Measurements from ENCODE around the gene CHCHD6. TPM values are rescaled to one million over a fixed set of nuclear protein-coding genes. Genes with fewer than 3 reads are reported as not detected.

The CHCHD6 gene
- total and polyA plus RNA-seq, 12 donors = 10.6 to 22.5 (median 17.6) TPM

DNA sequence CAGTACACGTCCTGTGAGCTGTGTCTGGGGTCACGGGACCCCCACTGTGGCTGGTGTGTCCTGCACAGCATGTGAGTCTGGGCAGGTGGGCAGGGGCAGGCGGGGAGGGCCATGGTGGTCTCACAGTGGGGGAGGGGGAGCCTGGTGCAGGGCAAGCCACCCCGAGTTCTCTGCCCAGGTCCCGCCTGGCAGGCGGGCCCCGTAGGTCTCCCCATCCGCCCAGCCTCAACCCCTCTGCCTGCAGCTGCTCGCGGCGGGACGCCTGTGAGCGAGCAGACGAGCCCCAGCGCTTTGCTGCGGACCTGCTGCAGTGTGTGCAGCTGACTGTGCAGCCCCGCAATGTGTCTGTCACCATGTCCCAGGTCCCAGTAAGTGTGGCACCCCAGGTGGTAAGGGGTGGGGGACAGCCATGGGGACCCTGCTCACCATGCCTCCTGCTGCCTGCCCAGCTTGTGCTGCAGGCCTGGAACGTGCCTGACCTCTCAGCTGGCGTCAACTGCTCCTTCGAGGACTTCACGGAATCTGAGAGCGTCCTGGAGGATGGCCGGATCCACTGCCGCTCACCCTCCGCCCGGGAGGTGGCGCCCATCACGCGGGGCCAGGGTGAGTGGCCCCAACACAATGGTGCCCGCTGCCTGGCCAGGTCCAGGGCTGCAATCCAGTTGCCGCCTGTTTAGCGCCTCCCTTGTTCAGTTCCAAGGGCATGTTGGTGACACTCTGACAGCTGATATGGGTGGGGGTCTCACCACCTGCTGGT, 300.8 kb downstream of the CHCHD6 start:
- Histone ChIP-seq H3K4me3 (no peak overlapping the region), H3K27me3 (no peaks in the 10 kb centered on the region), H3K36me3 (replicated peaks in 1 of 2) (no peaks in the 10 kb centered on the region), H3K27ac (no peak overlapping the region), H3K9me3 (replicated peaks in 1 of 3) (no peaks in the 10 kb centered on the region), H3K4me1 (replicated peaks in 1 of 2) (peaks cover 0 to 15% of the 10 kb centered on the region in 2 donors)
- intact Hi-C loops (cut with DNase I) = no loop called here
- TF ChIP-seq, protein P1, sequence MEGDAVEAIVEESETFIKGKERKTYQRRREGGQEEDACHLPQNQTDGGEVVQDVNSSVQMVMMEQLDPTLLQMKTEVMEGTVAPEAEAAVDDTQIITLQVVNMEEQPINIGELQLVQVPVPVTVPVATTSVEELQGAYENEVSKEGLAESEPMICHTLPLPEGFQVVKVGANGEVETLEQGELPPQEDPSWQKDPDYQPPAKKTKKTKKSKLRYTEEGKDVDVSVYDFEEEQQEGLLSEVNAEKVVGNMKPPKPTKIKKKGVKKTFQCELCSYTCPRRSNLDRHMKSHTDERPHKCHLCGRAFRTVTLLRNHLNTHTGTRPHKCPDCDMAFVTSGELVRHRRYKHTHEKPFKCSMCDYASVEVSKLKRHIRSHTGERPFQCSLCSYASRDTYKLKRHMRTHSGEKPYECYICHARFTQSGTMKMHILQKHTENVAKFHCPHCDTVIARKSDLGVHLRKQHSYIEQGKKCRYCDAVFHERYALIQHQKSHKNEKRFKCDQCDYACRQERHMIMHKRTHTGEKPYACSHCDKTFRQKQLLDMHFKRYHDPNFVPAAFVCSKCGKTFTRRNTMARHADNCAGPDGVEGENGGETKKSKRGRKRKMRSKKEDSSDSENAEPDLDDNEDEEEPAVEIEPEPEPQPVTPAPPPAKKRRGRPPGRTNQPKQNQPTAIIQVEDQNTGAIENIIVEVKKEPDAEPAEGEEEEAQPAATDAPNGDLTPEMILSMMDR (IDR thresholded peaks at IDR 0.05) = no peak
- TF ChIP-seq POLR2A (IDR thresholded peaks at IDR 0.05) = no peak
- no peak for DNase-seq
- WGBS, 4 donors = 94 to 96% (median 95%) methylated on average over 2 to 32 of the region's 32 CpGs

DNA sequence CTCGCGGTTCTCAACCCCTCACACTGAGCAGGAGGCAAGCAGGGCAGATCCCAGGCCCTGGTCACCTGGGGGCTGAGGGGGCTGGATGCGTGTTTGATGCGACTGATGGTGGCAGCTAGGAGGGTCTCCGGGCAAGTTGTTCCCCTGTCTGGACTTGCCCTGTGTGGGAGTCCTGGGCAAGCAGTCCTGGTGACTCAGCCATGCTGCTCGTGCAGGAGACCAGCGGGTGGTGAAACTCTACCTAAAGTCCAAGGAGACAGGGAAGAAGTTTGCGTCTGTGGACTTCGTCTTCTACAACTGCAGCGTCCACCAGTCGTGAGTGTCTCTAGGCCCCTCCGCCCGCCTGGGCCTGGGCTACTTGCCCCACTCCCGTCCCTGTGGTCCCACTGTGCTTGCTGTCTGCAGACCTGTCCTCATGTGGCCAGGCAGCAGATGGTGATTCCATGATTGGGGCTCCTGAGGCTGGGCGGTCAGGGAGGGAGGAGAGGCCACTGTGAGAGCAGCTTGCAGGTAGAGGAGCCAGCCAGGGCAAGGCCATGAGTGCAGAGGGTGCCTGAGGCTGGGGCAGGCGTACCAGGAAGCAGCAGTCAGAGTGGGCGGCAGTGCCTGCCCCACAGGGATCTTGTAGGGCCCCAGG, 301.9 kb downstream of the CHCHD6 start:
- intact Hi-C loops (cut with DNase I) = no loop called here
- Histone ChIP-seq H3K9me3 (replicated peaks in 1 of 3) (no peaks in the 10 kb centered on the region), H3K36me3 (replicated peaks in 1 of 2) (no peaks in the 10 kb centered on the region), H3K4me3 (no peak overlapping the region), H3K27me3 (no peaks in the 10 kb centered on the region), H3K27ac (no peak overlapping the region), H3K4me1 (replicated peaks in 1 of 2) (peaks cover 0 to 15% of the 10 kb centered on the region in 2 donors)
- 82 to 96% (median 94%) methylated on average over 13 to 17 of the region's 17 CpGs for WGBS, 4 donors
- no peak for DNase-seq
- no peak for TF ChIP-seq POLR2A (IDR thresholded peaks at IDR 0.05)
- TF ChIP-seq, protein P1 (IDR thresholded peaks at IDR 0.05) = no peak

DNA sequence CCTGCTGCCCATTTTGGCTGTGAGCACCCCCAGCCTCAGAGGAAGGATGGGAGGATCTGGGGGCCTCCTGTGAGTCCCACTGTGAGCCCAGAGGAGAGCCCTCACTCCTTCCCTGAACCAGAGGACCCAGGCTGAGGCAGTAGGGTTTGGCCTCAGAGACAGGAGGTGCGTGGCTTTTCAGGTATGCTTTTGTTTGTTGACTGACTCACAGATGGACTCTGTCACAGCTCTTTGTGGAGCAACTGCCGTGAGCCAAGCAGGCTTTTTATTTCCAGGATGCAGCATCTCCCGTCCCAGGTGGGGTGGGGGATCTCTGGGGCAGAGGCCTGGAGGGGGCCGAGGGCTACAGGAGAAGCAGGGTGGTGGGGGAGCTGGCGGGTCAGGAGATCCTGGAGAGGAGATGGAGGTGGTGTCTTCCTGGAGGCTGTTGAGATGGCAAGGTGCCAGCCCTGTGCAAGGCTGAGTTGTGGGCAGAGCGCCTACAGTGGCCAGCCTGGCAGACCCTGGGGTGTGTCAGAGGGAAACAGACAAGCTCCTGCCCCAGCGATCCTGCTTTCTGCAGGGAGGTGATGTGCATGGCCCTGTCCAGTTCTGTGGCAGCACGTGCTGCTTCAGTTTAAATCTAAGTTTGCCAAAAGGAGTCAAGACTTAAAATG, 302.9 kb downstream of the CHCHD6 start:
- peaks cover 0 to 9% of the 10 kb centered on the region in 2 donors for H3K4me1 ChIP-seq (replicated peaks in 1 of 2)
- 83 to 88% (median 86%) methylated on average over 8 of the region's 8 CpGs for WGBS, 4 donors
- no peaks in the 10 kb centered on the region for H3K9me3 ChIP-seq (replicated peaks in 1 of 3)
- H3K4me3 ChIP-seq = no peak overlapping the region
- H3K27ac ChIP-seq = no peak overlapping the region
- H3K27me3 ChIP-seq = no peaks in the 10 kb centered on the region
- peaks cover 0 to 1% of the 10 kb centered on the region in 2 donors for H3K36me3 ChIP-seq (replicated peaks in 1 of 2)
- TF ChIP-seq, protein P1 (IDR thresholded peaks at IDR 0.05) = no peak
- TF ChIP-seq POLR2A (IDR thresholded peaks at IDR 0.05) = no peak
- DNase-seq = peak in 3 of 7 donors; percentile 16 to 63 (median 30)
- intact Hi-C loops (cut with DNase I) = no loop called here

DNA sequence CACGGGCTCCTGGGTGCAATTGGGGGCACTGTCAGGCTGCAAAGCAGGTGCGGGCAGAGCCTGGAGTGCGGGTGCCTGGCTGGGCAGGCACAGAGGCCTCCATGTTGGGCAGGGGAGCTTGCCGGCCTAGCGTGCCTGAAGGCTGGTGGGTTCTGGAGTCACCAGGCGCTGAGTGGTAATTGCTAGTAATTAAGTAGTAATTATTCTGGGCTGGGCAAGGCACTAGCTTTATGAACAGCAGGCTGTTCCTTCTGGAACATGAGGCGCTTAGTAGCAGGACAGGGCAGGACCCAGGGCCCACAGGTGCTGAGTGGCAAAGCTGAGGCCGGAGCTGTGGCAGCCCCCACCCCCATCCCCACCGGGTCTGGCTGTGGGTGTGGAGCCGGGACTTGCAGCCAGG, 304.2 kb downstream of the CHCHD6 start:
- no peak for DNase-seq
- no peak overlapping the region for H3K4me3 ChIP-seq
- no peaks in the 10 kb centered on the region for H3K27me3 ChIP-seq
- H3K36me3 ChIP-seq (replicated peaks in 1 of 2) = peaks cover 0 to 12% of the 10 kb centered on the region in 2 donors
- H3K27ac ChIP-seq = no peak overlapping the region
- no peaks in the 10 kb centered on the region for H3K4me1 ChIP-seq (replicated peaks in 1 of 2)
- H3K9me3 ChIP-seq (replicated peaks in 1 of 3) = no peaks in the 10 kb centered on the region
- TF ChIP-seq, protein P1 (IDR thresholded peaks at IDR 0.05) = no peak
- no peak for TF ChIP-seq POLR2A (IDR thresholded peaks at IDR 0.05)
- intact Hi-C loops (cut with DNase I) = no loop called here
- WGBS, 4 donors = 85 to 91% (median 86%) methylated on average over 8 to 10 of the region's 10 CpGs

Data from adrenal gland (tissue), 12 donors.